ENCODE results near the gene ZDHHC11. TPM values are rescaled to one million over a fixed set of nuclear protein-coding genes. Genes with fewer than 3 reads are reported as not detected.
A peak's percentile ranks its signal among the peaks of the same experiment; 100 is the strongest.
"Not testable (repeated sequence)": the region's sequence is repeated elsewhere in the genome, so short reads cannot be mapped to it uniquely, and the experiment has no call there.

ZDHHC11 gene
- total RNA-seq, 2 experiments from 2014 or later = 13.3 to 18.3 TPM

DNA sequence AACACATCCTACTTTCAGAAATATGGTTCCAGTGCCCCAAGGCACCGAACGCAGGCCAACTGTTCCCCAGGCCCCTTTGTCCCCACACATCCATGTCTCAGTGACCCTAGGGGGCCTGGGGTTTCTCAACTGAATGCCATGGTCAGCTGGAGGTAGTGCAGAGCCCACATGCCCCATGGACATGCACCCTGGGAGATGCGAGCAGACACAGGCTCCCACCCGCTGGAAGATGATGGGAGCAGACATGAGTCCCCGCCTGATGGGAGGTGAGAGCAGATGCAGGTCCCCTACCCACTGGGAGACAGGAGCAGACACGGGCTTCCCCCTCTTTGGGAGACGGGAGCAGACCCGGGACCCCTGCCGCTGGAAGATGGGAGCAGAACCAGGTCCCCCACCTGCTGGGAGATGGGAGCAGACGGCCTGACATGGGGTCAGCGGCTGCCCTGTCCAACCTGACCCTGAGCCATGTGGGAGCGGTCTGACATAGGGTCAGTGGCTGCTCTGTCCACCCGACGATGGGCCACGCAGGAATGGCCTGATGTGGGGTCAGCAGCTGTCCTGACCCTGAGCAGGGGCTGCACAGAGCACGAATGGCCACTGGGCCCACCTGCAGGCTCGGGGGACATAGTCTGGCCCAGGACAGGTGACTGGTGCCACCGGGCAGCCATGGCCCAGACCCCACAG is 84.7 kb downstream of the ZDHHC11 start:
- DNase-seq (peak in 2 of 14 experiments; percentile 1 to 8), ATAC-seq (ENCODE audit: poor library complexity) (no peak)
- no peak overlapping the region for H3K27ac ChIP-seq (ENCODE audit: low read depth in 1 of 2, low read length in 2 of 2)
- CTCF ChIA-PET = no interaction called here
- H3K27me3 ChIP-seq (ENCODE audit: control insufficient read depth in 1 of 2, insufficient read depth in 2 of 2, low read length in 2 of 2) = no peaks in the 10 kb centered on the region
- H3K4me3 Mint-ChIP-seq = no peak overlapping the region
- no peaks in the 10 kb centered on the region for H3K9me3 Mint-ChIP-seq
- H3K4me1 ChIP-seq (ENCODE audit: insufficient read depth, low read length) = no peaks in the 10 kb centered on the region
- H3K9me3 ChIP-seq (ENCODE audit: control insufficient read depth in 1 of 2, insufficient read depth in 1 of 2, low read length in 2 of 2) = no peaks in the 10 kb centered on the region
- TF ChIP-seq, protein P1, sequence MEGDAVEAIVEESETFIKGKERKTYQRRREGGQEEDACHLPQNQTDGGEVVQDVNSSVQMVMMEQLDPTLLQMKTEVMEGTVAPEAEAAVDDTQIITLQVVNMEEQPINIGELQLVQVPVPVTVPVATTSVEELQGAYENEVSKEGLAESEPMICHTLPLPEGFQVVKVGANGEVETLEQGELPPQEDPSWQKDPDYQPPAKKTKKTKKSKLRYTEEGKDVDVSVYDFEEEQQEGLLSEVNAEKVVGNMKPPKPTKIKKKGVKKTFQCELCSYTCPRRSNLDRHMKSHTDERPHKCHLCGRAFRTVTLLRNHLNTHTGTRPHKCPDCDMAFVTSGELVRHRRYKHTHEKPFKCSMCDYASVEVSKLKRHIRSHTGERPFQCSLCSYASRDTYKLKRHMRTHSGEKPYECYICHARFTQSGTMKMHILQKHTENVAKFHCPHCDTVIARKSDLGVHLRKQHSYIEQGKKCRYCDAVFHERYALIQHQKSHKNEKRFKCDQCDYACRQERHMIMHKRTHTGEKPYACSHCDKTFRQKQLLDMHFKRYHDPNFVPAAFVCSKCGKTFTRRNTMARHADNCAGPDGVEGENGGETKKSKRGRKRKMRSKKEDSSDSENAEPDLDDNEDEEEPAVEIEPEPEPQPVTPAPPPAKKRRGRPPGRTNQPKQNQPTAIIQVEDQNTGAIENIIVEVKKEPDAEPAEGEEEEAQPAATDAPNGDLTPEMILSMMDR (IDR thresholded peaks at IDR 0.05) = no peak
- no peak overlapping the region for H3K27ac Mint-ChIP-seq
- no peaks in the 10 kb centered on the region for H3K4me1 Mint-ChIP-seq (ENCODE audit: low read depth)
- no peaks in the 10 kb centered on the region for H3K27me3 Mint-ChIP-seq
- no peak overlapping the region for H3K4me3 ChIP-seq (ENCODE audit: low read length)
- POLR2A ChIA-PET = no interaction called here
- H3K36me3 ChIP-seq (ENCODE audit: insufficient read depth, low read length) = no peaks in the 10 kb centered on the region
- H3K36me3 Mint-ChIP-seq (ENCODE audit: low read depth) = no peaks in the 10 kb centered on the region
- intact Hi-C loops (cut with DNase I, micrococcal nuclease) = no loop called here

DNA sequence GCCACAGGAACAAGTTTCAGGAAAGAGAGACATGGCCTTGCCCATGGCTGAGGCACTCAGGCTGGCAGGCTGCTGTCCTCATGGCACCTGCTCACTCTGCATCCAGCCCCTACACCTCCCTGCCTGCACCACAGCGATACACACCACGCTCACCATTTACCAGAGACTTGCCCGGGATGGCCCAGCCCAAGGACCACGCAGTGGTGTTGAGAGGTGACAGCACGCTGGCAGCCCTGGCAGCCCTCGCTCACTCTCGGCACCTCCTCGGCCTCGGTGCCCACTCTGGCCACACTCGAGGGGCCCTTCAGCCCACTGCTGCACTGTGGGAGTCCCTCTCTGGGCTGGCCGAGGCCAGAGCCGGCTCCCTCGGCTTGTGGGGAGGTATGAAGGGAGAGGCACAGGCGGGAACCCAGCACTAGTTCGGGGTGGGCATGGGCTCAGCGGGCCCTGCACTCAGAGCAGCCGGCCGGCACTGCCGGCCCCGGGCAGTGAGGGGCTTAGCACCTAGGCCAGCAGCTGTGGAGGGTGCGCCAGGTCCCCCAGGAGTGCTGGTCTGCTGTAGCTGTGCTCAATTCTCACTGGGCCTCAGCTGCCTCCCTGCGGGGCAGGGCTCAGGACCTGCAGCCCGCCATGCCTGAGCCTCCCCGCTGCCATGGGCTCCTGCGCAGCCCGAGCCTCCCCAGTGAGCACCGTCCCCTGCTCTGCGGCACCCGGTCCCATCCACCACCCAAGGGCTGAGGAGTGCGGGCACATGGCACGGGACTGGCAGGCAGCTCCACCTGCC is 86.6 kb downstream of the ZDHHC11 start:
- no peaks in the 10 kb centered on the region for H3K9me3 ChIP-seq (ENCODE audit: control insufficient read depth in 1 of 2, insufficient read depth in 1 of 2, low read length in 2 of 2)
- H3K9me3 Mint-ChIP-seq = no peaks in the 10 kb centered on the region
- no peak for ATAC-seq (ENCODE audit: poor library complexity)
- ChIA-PET POLR2A (no interaction called here), CTCF (no interaction called here)
- H3K27me3 ChIP-seq (ENCODE audit: control insufficient read depth in 1 of 2, insufficient read depth in 2 of 2, low read length in 2 of 2) = no peaks in the 10 kb centered on the region
- H3K4me1 ChIP-seq (ENCODE audit: insufficient read depth, low read length) = peaks cover 7% of the 10 kb centered on the region
- H3K36me3 ChIP-seq (ENCODE audit: insufficient read depth, low read length) = no peaks in the 10 kb centered on the region
- DNase-seq = peak in 5 of 14 experiments; percentile 2 to 35 (median 6)
- no peak overlapping the region for H3K27ac ChIP-seq (ENCODE audit: low read depth in 1 of 2, low read length in 2 of 2)
- TF ChIP-seq, protein P1 (IDR thresholded peaks at IDR 0.05) = no peak
- H3K27ac Mint-ChIP-seq = peak overlapping the region; percentile 20
- H3K4me3 Mint-ChIP-seq = no peak overlapping the region
- H3K27me3 Mint-ChIP-seq = no peaks in the 10 kb centered on the region
- no peaks in the 10 kb centered on the region for H3K36me3 Mint-ChIP-seq (ENCODE audit: low read depth)
- H3K4me3 ChIP-seq (ENCODE audit: low read length) = no peak overlapping the region
- peaks cover 3% of the 10 kb centered on the region for H3K4me1 Mint-ChIP-seq (ENCODE audit: low read depth)
- intact Hi-C loops (cut with DNase I, micrococcal nuclease) = no loop called here

DNA sequence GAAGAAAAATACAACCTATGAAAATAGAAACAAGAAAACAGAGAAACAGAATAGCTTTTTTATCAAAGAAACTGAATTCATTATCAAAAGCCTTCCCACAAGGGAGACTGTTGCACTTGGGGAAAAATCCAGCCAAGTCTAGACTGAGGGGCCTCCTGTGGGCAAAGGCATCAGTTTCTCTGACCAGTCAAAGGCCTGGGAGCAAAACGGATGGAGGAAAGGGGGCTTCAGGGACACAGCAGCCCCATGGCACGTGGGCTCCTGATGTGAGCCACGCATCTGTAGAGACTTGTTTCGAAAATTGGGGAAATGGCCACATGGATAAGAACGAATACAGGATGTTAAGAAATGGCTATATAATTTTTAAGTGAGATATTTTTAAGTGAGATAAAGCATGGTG is 87.4 kb downstream of the ZDHHC11 start:
- peaks cover 11% of the 10 kb centered on the region for H3K4me1 Mint-ChIP-seq (ENCODE audit: low read depth)
- no peaks in the 10 kb centered on the region for H3K27me3 Mint-ChIP-seq
- DNase-seq = no peak
- intact Hi-C loops (cut with DNase I, micrococcal nuclease) = no loop called here
- ATAC-seq (ENCODE audit: poor library complexity) = no peak
- H3K4me3 Mint-ChIP-seq = no peak overlapping the region
- Histone ChIP-seq H3K27ac (ENCODE audit: low read depth in 1 of 2, low read length in 2 of 2) (no peak overlapping the region), H3K36me3 (ENCODE audit: insufficient read depth, low read length) (no peaks in the 10 kb centered on the region), H3K27me3 (ENCODE audit: control insufficient read depth in 1 of 2, insufficient read depth in 2 of 2, low read length in 2 of 2) (no peaks in the 10 kb centered on the region), H3K4me3 (ENCODE audit: low read length) (no peak overlapping the region), H3K9me3 (ENCODE audit: control insufficient read depth in 1 of 2, insufficient read depth in 1 of 2, low read length in 2 of 2) (no peaks in the 10 kb centered on the region), H3K4me1 (ENCODE audit: insufficient read depth, low read length) (peaks cover 15% of the 10 kb centered on the region)
- H3K27ac Mint-ChIP-seq = peak overlapping the region; percentile 20
- H3K9me3 Mint-ChIP-seq = no peaks in the 10 kb centered on the region
- TF ChIP-seq, protein P1 (IDR thresholded peaks at IDR 0.05) = no peak
- no peaks in the 10 kb centered on the region for H3K36me3 Mint-ChIP-seq (ENCODE audit: low read depth)
- CTCF ChIA-PET = no interaction called here
- POLR2A ChIA-PET = no interaction called here

DNA sequence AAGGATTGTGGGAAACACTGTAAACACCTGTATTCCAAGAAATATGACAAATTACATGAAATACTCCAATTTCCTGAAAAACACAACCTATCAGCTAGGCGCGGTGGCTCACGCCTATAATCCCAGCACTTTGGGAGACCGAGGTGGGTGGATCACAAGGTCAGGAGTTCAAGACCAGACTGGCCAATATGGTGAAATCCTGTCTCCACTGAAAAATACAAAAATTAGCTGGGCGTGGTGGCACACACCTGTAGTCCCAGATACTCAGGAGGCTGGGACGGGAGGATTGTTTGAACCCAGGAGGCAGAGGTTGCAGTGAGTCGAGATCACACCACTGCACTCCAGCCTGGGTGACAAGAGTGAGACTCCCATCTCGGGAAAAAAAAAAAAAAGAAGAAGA is 87.8 kb downstream of the ZDHHC11 start:
- ATAC-seq (ENCODE audit: poor library complexity); H3K4me3 Mint-ChIP-seq; H3K27me3 ChIP-seq (ENCODE audit: control insufficient read depth in 1 of 2, insufficient read depth in 2 of 2, low read length in 2 of 2); H3K27me3 Mint-ChIP-seq; CTCF ChIA-PET; H3K27ac Mint-ChIP-seq; DNase-seq; H3K36me3 ChIP-seq (ENCODE audit: insufficient read depth, low read length); H3K9me3 ChIP-seq (ENCODE audit: control insufficient read depth in 1 of 2, insufficient read depth in 1 of 2, low read length in 2 of 2); H3K9me3 Mint-ChIP-seq; H3K27ac ChIP-seq (ENCODE audit: low read depth in 1 of 2, low read length in 2 of 2); POLR2A ChIA-PET; H3K36me3 Mint-ChIP-seq (ENCODE audit: low read depth); H3K4me3 ChIP-seq (ENCODE audit: low read length); intact Hi-C loops (cut with DNase I, micrococcal nuclease): not testable (repeated sequence)
- peaks cover 19% of the 10 kb centered on the region for H3K4me1 ChIP-seq (ENCODE audit: insufficient read depth, low read length)
- peaks cover 14% of the 10 kb centered on the region for H3K4me1 Mint-ChIP-seq (ENCODE audit: low read depth)

All from CD4-positive, alpha-beta T cell (primary cell).